Left lobe of liver (tissue), 2 donors: Measurements from ENCODE around the gene CREB3L4. TPM values are rescaled to one million over a fixed set of nuclear protein-coding genes. Genes with fewer than 3 reads are reported as not detected.
A peak's percentile ranks its signal among the peaks of the same experiment; 100 is the strongest.

Experiments used
- ATAC-seq: fragments of 200-7000 bp; cut with Tn5 transposase; one replicate; pipeline ENCODE4 v1.9.1; 2020; ENCODE audit warnings: mild to moderate bottlenecking, moderate library complexity
- DNase-seq: peaks from one replicate; pipeline ENCODE4 v3.0.0-alpha.2; 2020; ENCODE audit warnings: low spot score
- total RNA-seq: library from RNA; stranded (reverse); gene quantifications from one replicate; pipeline ENCODE4 v1.2.1, GENCODE V29; 2021
- donor health status: DM: no; HTN: no; CAD: no; lungs with moderate emphysema.
- donor health status: DM: no; HTN: yes; CAD: no.

CREB3L4 gene, protein sequence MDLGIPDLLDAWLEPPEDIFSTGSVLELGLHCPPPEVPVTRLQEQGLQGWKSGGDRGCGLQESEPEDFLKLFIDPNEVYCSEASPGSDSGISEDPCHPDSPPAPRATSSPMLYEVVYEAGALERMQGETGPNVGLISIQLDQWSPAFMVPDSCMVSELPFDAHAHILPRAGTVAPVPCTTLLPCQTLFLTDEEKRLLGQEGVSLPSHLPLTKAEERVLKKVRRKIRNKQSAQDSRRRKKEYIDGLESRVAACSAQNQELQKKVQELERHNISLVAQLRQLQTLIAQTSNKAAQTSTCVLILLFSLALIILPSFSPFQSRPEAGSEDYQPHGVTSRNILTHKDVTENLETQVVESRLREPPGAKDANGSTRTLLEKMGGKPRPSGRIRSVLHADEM
- 9.0 TPM for total RNA-seq

DNA sequence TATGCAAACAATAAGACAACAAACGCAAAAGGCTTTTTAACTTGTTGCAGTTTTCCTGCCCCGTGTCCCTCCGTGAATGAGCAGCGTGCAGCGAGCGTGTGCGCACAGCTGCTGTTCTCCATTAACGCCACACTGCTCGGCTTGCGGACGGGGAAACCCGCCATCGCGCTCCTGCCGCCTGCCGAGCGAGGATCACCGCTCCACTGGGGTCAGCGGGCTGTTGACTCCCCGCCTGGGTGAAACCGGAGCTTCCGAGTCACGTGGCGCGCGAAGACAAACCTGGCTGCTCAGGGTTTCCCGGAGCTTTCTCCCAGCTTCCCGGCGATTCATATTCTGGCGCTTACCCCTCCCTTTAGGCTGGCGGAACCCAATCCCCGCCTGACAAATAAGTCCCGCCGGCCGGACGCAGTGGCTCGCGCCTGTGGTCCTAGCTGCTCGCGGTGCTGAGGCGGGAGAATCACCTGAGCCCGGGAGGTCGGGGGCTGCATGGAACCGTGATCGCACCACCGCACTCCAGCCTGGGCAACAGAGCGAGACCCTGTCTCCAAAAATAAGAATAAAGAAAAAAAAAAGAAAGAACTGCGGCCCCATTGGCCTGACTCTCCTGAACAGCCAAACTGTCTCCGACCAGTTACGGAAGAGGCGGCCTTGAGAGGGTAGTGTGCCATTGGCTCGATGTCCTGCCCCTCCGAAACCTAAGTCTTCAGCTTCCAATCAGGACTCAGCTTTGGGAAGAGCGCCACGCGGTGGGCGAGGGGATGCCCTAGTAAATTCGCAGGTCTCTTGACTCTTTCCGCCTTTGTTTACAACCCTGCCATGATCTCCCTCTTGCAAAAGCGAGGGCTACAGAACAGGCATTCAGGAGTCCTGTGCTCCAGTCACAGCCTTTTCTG is at the start of gene CREB3L4:
CREB3L4 (plus strand) TSS at position 796 of the 893 bp plus-strand sequence. CDS start 624 bp downstream, outside the sequence.
- ATAC-seq (peak; percentile 77), DNase-seq (peak; percentile 94)

DNA sequence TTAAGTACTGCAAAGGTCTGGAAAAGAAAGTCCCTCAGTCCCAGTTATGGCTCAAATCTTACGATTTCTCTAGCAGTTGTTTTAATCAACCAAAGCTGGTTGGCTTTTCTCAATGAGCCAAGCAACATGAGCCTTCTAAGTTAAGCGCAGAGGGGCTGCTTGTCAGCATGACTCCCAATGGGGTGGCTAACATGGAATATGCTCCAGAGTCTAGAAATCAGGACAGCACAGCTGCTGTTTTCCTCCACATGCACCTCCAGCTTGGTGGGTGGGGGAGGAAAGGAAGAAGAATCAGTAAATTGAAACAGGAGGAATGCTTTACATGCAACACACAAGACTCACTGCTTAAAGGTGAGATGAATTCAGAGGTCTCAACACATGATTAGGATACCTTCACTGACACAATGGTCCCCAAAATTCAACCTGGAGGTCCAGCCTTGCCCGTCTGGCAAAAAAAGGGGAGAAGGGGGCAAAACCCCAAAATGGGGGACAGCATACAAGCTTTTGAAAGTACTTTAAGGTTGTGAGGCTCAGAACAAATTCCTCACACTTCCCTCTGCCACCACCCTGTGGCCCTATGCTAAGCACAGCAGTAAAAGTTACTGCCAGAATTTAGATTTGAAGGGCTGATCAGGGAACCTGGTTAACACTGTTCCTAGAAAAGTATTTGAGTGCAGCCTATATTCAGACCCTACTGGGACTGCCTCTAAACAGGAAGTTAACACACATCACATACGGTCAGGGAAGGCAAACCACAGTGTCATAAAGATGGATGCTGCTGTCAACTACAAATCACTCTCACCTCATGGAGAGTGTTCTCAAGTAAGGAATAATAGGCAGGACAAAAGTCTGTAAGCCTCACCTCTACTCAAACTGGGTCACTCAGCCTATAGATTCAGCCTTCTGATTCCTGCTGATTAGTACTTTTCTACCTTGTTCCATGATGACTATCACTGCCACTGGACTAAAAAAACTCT is 47.5 kb upstream of the CREB3L4 start:
- no peak for DNase-seq
- no peak for ATAC-seq

DNA sequence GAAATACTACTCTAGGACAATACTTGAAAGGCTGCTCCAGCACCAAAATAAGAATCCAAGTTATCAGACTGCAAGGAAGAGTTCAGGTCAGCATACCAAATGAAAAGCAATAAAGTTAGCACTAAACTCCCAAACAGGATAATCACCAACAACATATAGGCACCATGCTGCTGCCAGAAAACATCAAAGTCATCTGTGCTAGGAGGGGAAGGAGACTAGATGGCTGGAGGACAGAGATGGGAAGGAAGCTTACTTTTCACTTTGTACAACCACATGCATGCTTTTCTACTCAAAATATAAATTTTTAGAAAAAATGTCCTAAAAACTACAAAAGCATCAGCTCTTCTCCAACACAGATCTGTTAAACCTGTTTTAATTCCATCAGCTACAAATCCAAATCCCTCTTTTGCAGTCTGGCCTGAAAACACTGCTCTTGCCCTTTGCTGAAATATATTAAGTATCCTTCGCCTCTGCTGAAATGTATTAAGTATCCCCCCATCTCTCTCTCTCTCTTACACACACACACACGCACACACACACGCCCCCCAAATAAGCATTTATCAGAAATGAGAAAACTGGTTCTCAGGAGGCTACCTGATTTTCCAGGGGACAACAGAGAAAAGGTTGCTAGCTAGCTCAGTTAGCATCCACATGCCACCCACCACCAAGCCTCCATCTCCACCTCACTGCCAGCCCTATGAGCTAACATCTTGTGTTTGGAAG is 46.5 kb upstream of the CREB3L4 start:
- DNase-seq = no peak
- no peak for ATAC-seq

DNA sequence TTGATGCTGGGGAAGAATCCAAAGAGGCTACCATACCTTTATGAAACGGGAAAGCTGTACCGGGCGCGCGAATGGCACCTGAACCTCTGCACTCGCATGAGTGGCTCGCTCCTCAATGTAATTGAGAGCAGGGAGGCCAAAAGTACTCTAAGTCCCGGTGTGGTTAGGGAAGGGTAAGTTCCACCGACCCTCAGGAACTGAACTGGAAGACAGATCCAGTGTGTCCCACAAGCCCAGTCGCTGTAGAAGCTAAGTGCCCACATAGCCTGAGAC is 46.0 kb upstream of the CREB3L4 start:
- ATAC-seq = peak; percentile 2
- no peak for DNase-seq

DNA sequence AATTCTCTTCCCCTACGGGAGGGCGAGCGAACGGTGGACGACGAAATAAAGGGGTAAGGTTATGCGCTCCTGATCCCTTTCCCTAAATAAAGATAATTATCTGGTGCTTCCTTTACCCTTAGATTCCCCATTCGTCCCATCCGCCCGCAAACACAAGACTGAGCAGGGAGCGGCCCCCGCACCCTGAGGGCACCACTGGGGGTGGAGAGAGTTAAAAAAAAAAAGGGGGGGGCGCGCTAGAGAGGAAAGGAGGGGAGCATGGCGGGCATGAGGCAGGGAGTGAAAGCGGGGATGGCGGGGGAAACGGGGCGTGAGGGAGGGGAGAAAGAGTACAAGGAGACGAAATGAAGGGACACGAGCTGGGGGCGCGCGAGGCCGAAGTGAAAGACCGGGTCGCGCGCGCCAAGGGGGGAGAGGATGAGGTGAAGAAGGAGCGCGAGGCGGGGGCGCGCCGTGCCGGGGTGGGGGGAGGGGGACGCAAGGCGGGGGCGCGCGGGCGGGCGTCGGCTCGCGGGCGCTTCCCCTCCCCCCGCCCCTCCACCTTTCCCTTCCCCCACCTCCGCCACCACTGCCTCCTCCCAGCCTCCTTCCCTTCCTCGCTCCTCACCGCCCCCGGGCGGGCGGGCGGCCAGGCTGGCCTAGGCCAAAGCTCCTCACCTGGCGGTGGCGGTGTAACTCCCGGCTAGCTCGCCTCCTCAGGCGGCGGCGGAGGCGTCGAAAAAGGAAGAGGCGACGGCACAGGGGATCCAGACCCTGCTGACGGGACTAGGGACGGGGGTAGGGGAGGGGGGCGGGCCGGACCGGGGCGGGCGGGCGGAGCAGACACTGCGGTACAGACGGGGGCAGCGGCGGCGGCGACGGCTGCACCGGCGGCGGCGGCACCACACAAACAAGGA is 45.4 kb upstream of the CREB3L4 start:
- ATAC-seq (peak; percentile 56), DNase-seq (peak; percentile 54)

DNA sequence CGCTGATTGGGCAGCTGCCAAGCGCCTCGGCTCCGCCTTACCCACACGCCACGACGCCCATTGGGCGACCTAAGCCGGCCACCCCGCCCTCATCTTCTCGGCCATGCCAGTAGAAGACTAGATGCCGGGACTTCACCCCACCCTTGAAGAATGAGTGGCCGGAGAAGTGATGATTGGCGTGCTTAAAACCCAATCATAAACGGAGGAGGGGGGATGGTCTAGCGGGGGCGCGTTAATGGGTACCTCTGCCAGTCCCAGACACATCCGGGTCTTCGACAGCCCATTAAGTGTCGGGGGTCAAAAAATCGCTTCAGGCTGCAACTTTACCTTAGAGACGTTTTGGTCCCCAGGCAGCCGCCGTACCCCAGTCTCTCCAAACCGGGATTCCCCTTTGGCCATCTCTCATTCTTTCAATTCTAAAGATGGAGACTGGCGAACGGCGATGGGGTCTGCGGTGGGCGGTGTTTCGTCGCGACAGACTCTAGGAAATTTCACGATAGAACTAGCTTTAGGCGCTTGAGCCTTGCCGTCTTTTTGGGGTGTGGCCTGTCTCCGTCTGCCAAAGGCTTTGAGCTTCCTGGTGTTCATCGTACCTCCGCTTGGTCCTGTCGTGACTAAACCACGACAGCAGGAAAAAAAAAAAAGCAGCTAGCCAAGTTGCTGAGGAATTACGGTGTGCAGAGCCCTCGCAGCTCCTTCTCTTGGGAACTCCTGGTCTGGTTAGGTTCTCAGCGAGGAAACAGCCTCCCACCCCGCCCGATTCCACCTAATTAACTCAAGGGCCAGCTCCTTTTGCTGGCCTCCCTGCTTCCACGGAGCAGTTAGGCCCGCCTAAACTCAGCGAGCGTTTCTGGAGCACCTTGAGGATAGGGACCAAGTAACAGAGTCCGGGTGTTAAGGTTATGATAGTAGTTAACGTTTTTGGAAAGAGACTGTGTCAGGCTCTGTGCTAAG is 44.5 kb upstream of the CREB3L4 start, which contains the start of gene GATAD2B:
GATAD2B (minus strand) TSS at position 1 of the 954 bp plus-strand sequence. CDS start 94,625 bp downstream, outside the sequence.
- DNase-seq (peak; percentile 100), ATAC-seq (peak; percentile 93)

DNA sequence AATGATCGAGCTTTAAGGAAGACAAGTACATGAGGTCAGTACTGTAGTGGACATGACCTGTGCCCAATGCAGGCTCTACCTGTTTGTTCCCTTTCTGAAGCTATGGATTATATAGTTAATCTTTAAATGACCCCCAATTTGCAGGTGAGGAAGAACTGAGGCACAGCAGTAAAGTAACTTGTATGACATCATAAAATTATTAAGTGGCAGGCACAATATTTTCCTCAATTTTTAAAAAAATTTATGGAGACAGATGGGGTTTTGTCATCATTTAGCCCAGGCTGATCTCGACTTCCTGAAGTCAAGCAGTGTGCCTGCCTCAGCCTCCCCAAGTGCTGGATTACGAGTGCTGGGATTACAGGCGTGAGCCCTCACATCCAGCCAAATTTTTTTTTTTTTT is 41.3 kb upstream of the CREB3L4 start:
- DNase-seq (no peak), ATAC-seq (no peak)

DNA sequence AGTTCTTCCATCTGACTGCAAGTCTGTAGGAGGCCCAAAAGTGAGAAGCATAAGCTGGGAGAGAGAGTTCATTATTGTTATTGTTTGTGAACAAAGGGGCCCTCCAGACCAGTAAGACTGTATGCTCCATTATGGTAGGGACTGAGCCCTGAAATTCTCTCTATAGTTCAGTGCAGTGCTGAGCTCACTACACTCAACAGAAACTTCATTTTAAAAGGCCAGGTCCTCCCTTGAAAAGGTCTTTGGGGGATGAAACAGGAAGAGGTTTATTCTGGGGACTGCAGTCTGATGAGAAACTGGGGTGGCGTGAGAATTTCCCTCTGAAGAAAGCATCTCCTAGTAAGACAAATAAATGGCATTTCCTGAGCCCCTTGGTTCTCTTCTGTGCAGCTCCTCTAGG is 39.5 kb upstream of the CREB3L4 start:
- ATAC-seq = no peak
- DNase-seq = no peak

DNA sequence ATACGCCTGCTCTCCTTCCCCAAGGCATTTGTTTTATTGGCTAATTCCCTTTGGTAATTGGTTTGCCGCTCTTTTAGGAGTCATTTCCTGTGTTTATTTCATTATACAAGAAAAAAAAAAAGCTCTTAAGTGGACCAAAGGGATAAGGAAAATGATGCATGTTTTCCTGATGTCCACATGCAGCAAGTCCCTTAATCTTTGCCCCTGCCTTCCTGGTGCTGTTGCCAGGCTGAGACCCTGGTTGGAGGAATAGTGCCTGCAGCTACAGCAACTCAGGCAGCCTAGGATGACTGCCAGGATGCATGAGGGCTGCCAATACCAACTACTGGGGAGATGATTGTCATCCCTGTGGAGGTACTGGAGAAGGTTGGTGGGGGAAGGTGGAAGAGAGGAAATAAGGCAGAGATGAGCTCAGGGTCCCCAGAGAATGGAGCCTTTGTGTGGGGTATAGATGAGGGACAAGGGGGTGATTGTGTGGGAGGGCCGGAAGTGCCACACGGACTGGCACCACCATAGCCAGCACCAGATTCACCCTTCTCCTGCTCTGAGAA is 38.8 kb upstream of the CREB3L4 start:
- DNase-seq (no peak), ATAC-seq (no peak)

DNA sequence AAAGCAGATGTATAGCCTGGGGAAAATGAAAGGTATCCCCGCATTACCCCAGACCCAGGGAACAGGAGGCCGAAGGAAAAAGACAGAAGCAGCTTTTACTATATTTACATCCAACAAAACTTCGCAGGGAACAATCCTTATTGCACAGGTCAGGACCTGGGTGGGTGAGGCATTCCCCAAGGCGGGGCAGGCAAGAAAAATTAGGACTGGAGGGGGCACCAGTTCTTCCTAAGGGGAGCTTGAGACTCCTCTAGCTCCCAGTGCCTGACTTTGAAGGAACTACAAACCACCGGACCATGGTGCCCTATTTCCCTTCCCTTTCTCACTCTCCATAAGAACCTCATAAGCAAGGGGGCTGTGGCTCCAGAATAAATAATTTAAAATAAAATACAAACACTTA is 38.3 kb upstream of the CREB3L4 start:
- no peak for ATAC-seq

DNA sequence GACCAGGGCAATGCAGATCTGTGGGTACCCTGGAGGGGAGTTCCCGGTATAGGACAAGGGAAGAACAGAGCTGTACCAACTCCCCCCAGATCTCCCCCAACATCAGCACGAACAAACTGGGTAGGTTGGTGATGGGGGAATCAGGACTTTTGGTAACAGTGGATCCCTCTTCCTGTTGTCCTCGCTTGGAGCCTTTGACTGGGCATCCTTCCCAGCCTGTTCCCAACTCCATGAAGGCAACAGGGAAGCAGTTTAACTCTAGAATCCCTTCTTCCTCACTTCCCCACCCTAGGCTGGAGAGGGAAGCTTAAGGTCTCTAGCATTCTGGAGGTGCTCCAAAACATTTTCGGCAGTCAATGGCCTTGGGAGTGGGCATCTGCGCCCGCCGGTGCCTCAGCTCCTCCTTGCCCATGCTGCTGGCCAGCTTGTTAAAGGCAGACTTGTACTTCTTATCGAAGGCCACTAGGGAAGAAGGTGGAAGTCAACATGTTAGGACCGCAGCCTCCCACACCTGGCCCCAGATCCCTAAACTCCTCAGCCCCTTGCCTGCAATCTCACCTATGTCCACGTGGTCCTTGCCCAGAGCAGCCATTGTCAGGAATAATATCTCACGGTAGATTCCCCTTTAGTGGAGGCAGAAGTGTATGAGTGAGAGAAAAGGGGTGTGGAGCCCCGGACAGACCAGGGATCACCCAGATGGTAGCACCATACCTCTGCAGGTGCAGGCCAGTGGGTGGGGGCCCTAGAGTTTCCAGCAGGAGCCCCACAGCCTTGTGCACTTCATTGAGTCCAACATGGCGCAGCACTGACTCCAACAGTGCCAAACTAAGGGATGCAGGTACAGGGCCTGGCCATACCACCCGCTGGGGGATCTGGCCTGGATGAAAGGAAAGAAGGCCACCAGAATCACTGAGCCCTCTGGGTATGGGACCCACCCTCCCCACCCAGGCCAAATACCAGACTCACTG is 37.4 kb upstream of the CREB3L4 start:
- ATAC-seq = no peak

More for the DNA sequence above, 38.3 kb upstream of the CREB3L4 start:
- no peak for DNase-seq

DNA sequence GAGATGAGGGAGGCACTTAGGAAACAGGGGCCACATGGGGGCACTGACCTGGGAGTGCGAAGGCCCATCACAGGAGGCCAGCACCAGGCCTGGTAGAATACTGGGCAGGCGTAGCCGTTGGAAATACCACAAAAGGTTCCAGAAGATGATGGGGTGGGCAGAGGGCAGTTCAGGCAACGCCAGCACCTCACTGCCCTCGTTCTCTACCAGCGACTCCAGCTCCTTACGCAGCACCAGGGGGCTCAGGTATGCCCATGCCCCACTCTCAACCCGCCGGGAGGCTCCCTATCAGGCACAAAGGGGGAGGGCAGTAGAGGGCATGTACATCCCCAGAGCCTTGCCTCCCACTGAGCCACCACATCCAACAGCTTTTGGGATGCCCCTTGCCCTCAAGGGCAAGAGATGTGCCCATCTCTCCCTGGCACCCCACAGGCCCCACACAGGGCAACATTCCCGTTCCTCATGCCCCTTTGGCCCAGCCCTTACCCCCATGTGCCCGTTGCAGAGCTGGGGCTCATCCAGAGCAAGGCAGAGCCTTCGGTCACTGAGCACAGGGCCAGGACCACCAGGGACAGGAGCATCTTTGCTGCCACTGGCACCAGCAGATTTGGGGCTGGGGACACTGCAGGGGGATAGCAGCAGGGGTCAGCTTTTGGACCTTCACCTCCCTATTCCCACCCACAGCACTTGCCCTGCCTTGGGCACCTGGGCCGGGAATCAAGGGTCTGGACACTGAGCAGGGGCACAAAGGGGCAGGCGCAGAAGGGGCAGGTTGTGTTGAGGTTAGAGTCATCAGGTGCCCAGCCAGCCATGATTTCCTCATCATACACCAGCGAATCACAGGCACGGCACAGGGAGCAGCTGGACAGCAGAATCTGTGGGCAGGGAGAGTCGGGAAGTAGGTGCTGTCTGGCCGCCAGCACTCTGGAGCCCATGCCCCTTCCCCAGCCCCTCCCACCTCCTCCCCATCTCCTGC is 35.3 kb upstream of the CREB3L4 start:
- DNase-seq = no peak
- ATAC-seq = no peak

More for the DNA sequence above, 37.4 kb upstream of the CREB3L4 start:
- DNase-seq = no peak

DNA sequence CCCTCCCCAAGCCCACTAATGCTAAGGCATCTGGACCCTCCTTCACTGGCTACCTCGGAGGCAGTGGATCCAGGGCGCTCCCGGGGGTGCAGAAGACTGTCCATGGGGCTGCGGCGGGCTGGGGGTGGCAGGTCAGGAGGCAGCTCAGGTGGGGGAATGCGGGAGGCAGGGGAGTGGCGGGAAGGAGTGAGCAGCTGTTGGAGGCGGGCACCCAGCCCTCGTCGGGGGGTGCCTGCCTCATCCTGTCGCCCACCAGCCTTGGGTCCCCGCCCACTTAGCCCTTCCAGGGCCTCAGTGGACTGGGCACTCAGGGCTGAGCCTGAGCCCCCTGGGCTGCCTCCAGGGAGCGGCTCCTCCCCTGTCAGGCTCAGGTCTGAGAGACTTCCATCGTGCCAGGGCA is 34.3 kb upstream of the CREB3L4 start:
- DNase-seq (no peak), ATAC-seq (no peak)

DNA sequence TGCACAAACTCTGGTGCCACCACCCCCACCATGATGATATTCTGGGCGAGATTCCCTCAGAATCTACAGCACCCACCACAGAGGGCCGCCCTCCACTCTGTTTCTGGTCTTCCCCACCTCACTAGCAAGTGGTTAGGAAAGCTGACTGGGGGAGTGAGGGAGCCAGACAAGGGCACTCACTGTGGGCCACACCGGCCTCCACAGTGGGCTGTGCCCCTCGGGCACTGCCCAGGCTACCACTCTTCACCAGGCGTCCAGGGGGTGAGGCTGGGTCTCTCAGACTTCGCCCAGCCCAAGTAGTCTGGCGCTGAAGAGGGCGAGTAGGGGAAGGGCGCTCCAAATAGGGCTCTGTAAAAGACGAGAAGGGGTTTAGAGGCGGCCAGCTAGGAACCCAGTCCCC is 33.7 kb upstream of the CREB3L4 start:
- DNase-seq (no peak), ATAC-seq (no peak)

DNA sequence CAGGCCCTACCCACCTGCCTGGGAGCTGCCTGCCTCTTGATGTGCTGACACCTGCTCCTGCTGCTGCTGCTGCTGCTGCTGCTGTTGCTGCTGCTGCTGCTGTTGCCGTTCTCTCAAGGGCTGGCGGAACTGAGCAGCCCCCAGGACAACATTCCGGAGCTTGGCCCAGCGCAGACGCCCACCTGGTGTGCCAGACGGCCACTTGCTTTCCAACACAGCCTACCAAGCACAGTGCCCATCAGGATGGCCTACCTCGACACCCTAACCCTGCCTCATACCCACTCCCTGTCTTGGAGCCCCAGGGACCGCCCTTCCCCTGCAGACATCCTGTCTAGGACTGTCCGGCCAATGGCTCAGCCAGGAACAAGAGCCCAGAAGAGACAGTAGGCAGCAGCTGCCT is 33.0 kb upstream of the CREB3L4 start:
- no peak for ATAC-seq
- DNase-seq = no peak
